ENCODE measurements around the gene POLR3B. TPM values are rescaled to one million over a fixed set of nuclear protein-coding genes. Genes with fewer than 3 reads are reported as not detected.

POLR3B gene
- 14.4 and 19.0 TPM in 2 replicates for total RNA-seq

GRCh38 chr12:106357549-106358395, at the start of gene POLR3B:
Gene POLR3B (plus strand): TSS chr12:106357748. CDS start chr12:106357880, 132 bp downstream.

Other genes starting within 250 kb of the POLR3B start
- gene NUAK1, start 218.8 kb upstream of the POLR3B start, total RNA-seq = 4.8 and 20.5 TPM in 2 replicates
- 92.6 and 125 TPM in 2 replicates for gene CKAP4, start 109.7 kb upstream of the POLR3B start, total RNA-seq
- gene TCP11L2, start 55.0 kb upstream of the POLR3B start, total RNA-seq = 37.1 and 39.3 TPM in 2 replicates
- not detected in 2 replicates for gene RFX4, start 225.3 kb downstream of the POLR3B start, total RNA-seq

Data from nasal cavity respiratory epithelium epithelial cell of viscerocranial mucosa (primary cell).